Parathyroid adenoma (tissue), 2 donors: Measurements from ENCODE around the gene LRIG2.

Experiments
- H2AFZ ChIP-seq: fragments of 300-600 bp; sonication (generic); one replicate; pipeline ENCODE4 v1.7.0; 2017; ENCODE audit warnings: antibody characterized with exemption, mild to moderate bottlenecking
- H3K27ac ChIP-seq: fragments of 300-600 bp; sonication (generic); one replicate; pipeline ENCODE4 v1.7.0; 2017
- H3K27me3 ChIP-seq: fragments of 300-600 bp; sonication (generic); one replicate; pipeline ENCODE4 v1.7.0; 2017; ENCODE audit warnings: low read length; ENCODE audit not compliant: control insufficient read depth, insufficient read depth
- H3K36me3 ChIP-seq: fragments of 300-600 bp; sonication (generic); one replicate; pipeline ENCODE4 v1.7.0; 2017; ENCODE audit warnings: low read length; ENCODE audit not compliant: control insufficient read depth, insufficient read depth
- H3K4me1 ChIP-seq: fragments of 300-600 bp; sonication (generic); one replicate; pipeline ENCODE4 v1.7.0; 2017; ENCODE audit warnings: control low read depth
- H3K4me2 ChIP-seq: fragments of 300-600 bp; sonication (generic); one replicate; pipeline ENCODE4 v1.7.0; 2017; ENCODE audit warnings: low read length
- H3K4me3 ChIP-seq: fragments of 300-600 bp; sonication (generic); one replicate; pipeline ENCODE4 v1.7.0; 2017; ENCODE audit warnings: low read depth, low read length
- H3K79me2 ChIP-seq: fragments of 300-600 bp; sonication (generic); one replicate; pipeline ENCODE4 v1.7.0; 2017; ENCODE audit warnings: control low read depth
- H3K9ac ChIP-seq: fragments of 300-600 bp; sonication (generic); one replicate; pipeline ENCODE4 v1.7.0; 2017; ENCODE audit warnings: mild to moderate bottlenecking
- H3K9me3 ChIP-seq: fragments of 300-600 bp; sonication (generic); one replicate; pipeline ENCODE4 v1.7.0; 2017; ENCODE audit warnings: low read length; ENCODE audit not compliant: control insufficient read depth
- TF ChIP-seq, protein P1 (sequence below): fragments of 300-600 bp; sonication (generic); IDR thresholded peaks from one replicate; pipeline ENCODE4 v1.7.0; 2017; ENCODE audit warnings: antibody characterized with exemption, mild to moderate bottlenecking
- donor health status: primary hyperparathyroidism.

Gene LRIG2

DNA sequence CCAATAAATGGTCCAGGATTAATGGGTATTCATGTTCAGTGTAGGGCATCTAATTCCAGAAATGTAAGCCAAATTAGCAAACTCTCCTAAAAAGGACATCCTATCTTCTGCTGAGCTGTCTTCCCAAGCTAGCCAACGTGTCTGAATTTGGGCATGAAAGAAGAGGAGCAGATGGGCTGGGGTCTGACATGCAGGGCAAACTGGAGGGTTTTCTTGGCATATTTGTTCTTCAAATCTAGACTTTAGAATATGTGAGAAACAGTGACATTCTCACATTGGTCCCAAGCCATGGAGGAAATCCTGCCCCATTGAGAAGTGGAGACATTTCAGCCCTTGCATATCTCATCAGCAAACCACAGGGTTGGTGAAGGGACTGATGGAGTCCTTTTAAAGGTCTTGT is 67.2 kb downstream of the LRIG2 start:
- no peaks in the 10 kb centered on the region for H3K36me3 ChIP-seq
- no peak overlapping the region for H2AFZ ChIP-seq
- no peak overlapping the region for H3K9ac ChIP-seq
- no peak overlapping the region for H3K4me3 ChIP-seq
- H3K27ac ChIP-seq, result no peak overlapping the region
- no peak overlapping the region for H3K4me2 ChIP-seq
- TF ChIP-seq, protein P1, sequence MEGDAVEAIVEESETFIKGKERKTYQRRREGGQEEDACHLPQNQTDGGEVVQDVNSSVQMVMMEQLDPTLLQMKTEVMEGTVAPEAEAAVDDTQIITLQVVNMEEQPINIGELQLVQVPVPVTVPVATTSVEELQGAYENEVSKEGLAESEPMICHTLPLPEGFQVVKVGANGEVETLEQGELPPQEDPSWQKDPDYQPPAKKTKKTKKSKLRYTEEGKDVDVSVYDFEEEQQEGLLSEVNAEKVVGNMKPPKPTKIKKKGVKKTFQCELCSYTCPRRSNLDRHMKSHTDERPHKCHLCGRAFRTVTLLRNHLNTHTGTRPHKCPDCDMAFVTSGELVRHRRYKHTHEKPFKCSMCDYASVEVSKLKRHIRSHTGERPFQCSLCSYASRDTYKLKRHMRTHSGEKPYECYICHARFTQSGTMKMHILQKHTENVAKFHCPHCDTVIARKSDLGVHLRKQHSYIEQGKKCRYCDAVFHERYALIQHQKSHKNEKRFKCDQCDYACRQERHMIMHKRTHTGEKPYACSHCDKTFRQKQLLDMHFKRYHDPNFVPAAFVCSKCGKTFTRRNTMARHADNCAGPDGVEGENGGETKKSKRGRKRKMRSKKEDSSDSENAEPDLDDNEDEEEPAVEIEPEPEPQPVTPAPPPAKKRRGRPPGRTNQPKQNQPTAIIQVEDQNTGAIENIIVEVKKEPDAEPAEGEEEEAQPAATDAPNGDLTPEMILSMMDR, result no peak
- no peaks in the 10 kb centered on the region for H3K27me3 ChIP-seq
- H3K9me3 ChIP-seq, result no peaks in the 10 kb centered on the region
- H3K4me1 ChIP-seq, result no peaks in the 10 kb centered on the region
- no peaks in the 10 kb centered on the region for H3K79me2 ChIP-seq

DNA sequence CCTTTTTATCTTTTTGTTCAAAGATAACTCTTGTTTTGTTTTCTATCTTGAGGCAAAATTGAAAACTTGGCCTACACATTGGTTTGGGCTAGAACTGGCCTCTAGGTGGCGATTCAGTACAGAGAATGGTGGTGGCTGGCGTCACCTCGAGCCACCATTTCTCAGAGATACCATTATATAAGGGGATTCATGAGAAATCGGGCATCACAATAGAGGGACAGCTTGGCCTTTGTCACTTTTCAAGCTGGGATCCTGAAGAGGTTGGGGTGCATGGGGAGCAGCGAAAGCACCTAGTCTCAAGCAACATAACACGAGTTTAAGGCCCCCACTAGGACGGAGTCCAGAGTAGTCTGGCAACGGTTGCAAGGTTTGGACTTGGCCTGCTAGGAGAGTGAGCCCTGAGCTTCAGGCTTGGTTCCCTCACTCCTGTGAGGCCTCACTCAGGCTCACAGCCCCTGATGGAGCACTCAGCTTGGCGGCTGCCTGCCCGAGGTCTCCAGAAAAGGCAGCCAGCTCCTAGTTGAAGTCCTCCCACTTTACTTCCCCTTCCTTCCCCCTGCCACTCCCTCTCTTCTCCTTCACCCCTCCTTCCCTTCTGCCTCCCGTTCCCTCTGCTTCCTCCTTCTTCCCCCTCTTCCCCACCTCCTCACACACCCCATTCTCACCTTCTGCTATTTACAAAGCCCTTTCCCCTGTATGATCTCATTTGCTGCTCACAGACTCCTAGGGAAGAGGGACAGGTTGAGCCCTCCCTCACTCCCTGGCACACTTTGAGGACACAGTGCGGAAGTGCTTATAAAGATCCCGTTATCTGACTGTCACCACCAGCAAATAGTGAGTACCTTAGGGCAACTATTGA is 67.8 kb downstream of the LRIG2 start:
- no peaks in the 10 kb centered on the region for H3K4me1 ChIP-seq
- TF ChIP-seq, protein P1, result peak; percentile 64
- H3K9me3 ChIP-seq, result no peaks in the 10 kb centered on the region
- no peaks in the 10 kb centered on the region for H3K79me2 ChIP-seq
- H3K36me3 ChIP-seq, result no peaks in the 10 kb centered on the region
- H3K4me3 ChIP-seq, result no peak overlapping the region
- H3K27ac ChIP-seq, result no peak overlapping the region
- peak overlapping the region; percentile 63 for H2AFZ ChIP-seq
- no peak overlapping the region for H3K4me2 ChIP-seq
- H3K27me3 ChIP-seq, result no peaks in the 10 kb centered on the region
- H3K9ac ChIP-seq, result no peak overlapping the region

DNA sequence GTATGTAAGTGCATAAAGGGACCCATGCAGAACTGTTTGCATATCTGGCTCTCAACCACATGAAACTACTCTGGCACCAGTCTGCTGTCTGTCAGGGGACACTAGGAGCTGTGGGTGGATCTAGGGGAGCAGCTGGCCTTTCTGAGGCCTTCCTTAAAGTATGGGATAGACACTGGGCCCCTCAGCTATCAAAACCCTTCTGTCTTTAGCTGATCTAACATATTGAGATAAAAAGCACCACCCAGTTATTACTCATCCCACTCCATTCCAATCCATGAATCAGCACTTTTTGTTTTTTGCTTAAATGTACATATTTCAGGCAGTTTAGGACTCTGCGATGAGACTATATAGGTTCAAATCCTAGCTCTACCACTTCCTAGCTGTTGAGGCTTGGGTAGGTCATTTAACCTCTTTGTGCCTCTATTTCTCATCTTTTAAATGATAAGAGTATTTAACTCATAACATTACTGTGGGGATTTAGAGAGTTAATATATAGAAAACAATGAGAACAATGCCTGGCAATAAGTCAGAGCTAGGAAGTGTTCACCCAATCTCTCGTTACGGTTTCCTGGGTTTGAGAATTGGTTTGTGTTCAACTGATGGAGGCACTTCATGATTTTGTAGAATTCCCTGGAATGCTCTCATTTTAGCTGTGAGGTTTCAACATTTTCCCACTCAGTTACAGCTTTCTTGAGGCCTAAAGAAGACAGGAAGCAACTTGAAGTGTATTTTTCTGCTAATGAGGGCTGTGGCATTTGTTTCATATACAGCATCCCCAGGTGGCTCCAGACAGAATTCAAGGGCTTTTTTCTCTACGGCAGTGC is 68.9 kb downstream of the LRIG2 start:
- Histone ChIP-seq H3K4me3 (no peak overlapping the region), H3K79me2 (no peaks in the 10 kb centered on the region), H3K27me3 (no peaks in the 10 kb centered on the region), H3K27ac (no peak overlapping the region), H3K4me2 (no peak overlapping the region), H3K9ac (no peak overlapping the region), H2AFZ (no peak overlapping the region), H3K36me3 (no peaks in the 10 kb centered on the region), H3K4me1 (no peaks in the 10 kb centered on the region), H3K9me3 (no peaks in the 10 kb centered on the region)
- TF ChIP-seq, protein P1, result no peak

DNA sequence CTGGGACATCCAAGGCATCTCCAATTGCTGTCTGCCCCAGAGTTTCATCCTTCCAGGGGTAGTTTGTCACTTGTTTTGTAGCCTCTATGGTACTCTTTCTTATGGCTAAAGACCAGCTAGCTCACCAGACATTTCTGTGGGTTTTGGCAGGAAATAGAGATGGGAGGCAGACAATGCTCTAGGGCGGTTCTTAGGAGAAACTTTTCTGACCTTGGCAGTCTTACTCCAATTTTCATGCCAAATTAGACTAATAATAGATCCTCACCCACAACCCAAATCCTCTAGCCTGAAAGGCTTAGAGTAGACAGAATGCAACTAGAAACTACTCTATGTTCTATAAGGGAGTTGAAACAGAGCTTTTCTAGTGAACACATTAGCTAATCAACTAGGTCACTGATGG is 69.8 kb downstream of the LRIG2 start:
- Histone ChIP-seq H3K36me3 (no peaks in the 10 kb centered on the region), H3K4me2 (no peak overlapping the region)
- TF ChIP-seq, protein P1, result no peak

More for the DNA sequence above, 69.8 kb downstream of the LRIG2 start:
- no peak overlapping the region for H3K27ac ChIP-seq
- H3K4me1 ChIP-seq, result no peaks in the 10 kb centered on the region
- no peaks in the 10 kb centered on the region for H3K9me3 ChIP-seq
- H3K79me2 ChIP-seq, result no peaks in the 10 kb centered on the region
- no peak overlapping the region for H3K4me3 ChIP-seq
- H2AFZ ChIP-seq, result no peak overlapping the region
- no peaks in the 10 kb centered on the region for H3K27me3 ChIP-seq
- H3K9ac ChIP-seq, result no peak overlapping the region
